Adipocyte (in vitro differentiated cells): Measurements from ENCODE around the gene CRTC1.
"Not testable (repeated sequence)": the region's sequence is repeated elsewhere in the genome, so short reads cannot be mapped to it uniquely, and the experiment has no call there.

Experiments used
- DNase-seq: peaks from one replicate; pipeline ENCODE4 v3.0.0-alpha.2; 2015; ENCODE audit warnings: low read depth
- H3K27me3 ChIP-seq: replicated peaks from 2 replicates; pipeline ENCODE4 v1.7.0; 2013; ENCODE audit warnings: mild to moderate bottlenecking, low read length, moderate library complexity; ENCODE audit not compliant: control insufficient read depth, insufficient read depth
- H3K36me3 ChIP-seq: 2 replicates; pipeline ENCODE4 v1.7.0; 2013; ENCODE audit warnings: low read length, mild to moderate bottlenecking, moderate library complexity; ENCODE audit not compliant: control insufficient read depth, insufficient read depth, severe bottlenecking
- H3K4me1 ChIP-seq: 2 replicates; pipeline ENCODE4 v1.7.0; 2013; ENCODE audit warnings: mild to moderate bottlenecking, low read length, moderate library complexity; ENCODE audit not compliant: control insufficient read depth, insufficient read depth
- H3K4me3 ChIP-seq: 2 replicates; pipeline ENCODE4 v1.7.0; 2013; ENCODE audit warnings: mild to moderate bottlenecking, low read length, moderate library complexity
- H3K9ac ChIP-seq: 2 replicates; pipeline ENCODE4 v1.7.0; 2013; ENCODE audit warnings: mild to moderate bottlenecking, low read length, moderate library complexity
- H3K9me3 ChIP-seq: 2 replicates; pipeline ENCODE4 v1.7.0; 2013; ENCODE audit warnings: mild to moderate bottlenecking, low read length, moderate library complexity; ENCODE audit not compliant: control insufficient read depth

The CRTC1 gene

DNA sequence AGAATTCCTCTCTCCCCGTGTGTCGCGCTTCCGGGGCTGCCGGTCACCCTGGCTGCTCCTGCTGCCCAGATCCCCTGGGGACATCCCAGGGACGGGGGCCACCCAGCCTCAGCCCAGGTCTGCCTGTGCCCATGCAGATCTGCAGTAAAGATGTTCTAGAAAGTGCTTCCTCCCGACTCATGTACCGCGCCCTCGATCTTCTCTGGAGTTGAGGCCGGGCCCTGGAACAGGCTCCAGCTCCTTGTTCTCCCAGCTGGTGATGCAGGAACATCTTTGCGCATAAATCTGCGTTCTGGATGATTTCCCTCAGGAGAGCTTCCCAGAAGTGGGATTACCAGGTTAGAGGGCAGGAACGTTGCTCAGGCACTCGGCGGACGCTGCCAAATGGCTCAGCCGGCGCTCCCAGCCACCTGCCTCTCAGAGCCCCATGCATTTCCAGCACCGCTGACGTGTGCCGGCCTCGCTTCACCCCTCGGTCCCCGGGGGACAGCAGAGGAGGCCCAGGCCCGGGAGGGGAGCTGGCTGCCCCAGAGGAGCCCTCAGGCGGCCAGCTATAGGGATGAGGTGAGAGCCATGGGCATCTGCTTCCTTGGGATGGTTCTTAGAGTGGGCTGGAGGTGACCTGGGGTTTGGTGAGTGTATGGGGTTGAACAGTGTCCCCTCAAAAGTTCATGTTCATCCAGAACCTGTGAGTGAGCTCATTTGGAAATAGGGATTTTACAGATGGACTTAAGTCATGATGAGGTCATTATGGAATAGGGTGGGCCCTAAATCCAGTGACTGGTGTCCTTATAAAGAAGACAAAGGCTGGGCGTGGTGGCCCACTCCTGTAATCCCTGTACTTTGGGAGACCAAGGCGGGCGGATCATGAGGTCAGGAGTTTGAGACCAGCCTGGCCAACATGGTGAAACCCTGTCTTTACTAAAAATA is 42.6 kb downstream of the CRTC1 start:
- DNase-seq: no peak
- no peak overlapping the region for H3K9ac ChIP-seq

DNA sequence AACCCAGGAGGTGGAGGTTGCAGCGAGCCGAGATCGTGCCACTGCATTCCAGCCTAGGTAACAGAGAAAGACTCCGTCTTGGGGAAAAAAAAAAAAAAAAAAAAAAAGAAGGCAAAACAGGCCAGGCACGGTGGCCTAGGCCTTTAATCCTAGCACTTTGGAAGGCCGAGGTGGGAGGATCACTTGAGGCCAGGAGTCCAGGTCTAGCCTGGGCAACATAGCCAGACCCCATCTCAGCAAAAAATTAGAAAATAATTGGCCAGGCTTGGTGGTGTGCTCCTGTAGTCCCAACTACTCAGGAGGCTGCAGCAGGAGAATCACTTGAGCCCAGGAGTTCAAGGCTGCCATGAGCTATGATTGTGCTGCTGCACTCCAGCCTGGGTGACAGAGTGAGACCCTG is 43.4 kb downstream of the CRTC1 start:
- H3K36me3 ChIP-seq: no peaks in the 10 kb centered on the region
- no peaks in the 10 kb centered on the region for H3K9me3 ChIP-seq
- no peaks in the 10 kb centered on the region for H3K27me3 ChIP-seq
- H3K9ac ChIP-seq: no peak overlapping the region
- DNase-seq: no peak
- no peak overlapping the region for H3K4me3 ChIP-seq
- no peaks in the 10 kb centered on the region for H3K4me1 ChIP-seq

More for the DNA sequence above, 42.6 kb downstream of the CRTC1 start:
- H3K36me3 ChIP-seq: no peaks in the 10 kb centered on the region
- H3K9me3 ChIP-seq: no peaks in the 10 kb centered on the region
- H3K4me3 ChIP-seq: no peak overlapping the region
- no peaks in the 10 kb centered on the region for H3K4me1 ChIP-seq
- H3K27me3 ChIP-seq: no peaks in the 10 kb centered on the region

GRCh38 chr19:18727602-18728001 is 44.1 kb downstream of the CRTC1 start:
- not testable (repeated sequence) for H3K9me3 ChIP-seq, H3K4me3 ChIP-seq, DNase-seq, H3K4me1 ChIP-seq, H3K9ac ChIP-seq, H3K27me3 ChIP-seq, H3K36me3 ChIP-seq

- H3K9ac ChIP-seq: no peak overlapping the region
- no peak overlapping the region for H3K4me3 ChIP-seq
- no peaks in the 10 kb centered on the region for H3K36me3 ChIP-seq
- H3K9me3 ChIP-seq: no peaks in the 10 kb centered on the region
- H3K27me3 ChIP-seq: no peaks in the 10 kb centered on the region
- H3K4me1 ChIP-seq: peaks cover 9% of the 10 kb centered on the region
- no peak for DNase-seq
Observed at GRCh38 chr19:18729933-18730530, 46.6 kb downstream of the CRTC1 start.

- Histone ChIP-seq H3K36me3 (no peaks in the 10 kb centered on the region), H3K4me3 (no peak overlapping the region), H3K9ac (no peak overlapping the region), H3K4me1 (peaks cover 9% of the 10 kb centered on the region), H3K9me3 (no peaks in the 10 kb centered on the region), H3K27me3 (no peaks in the 10 kb centered on the region)
- DNase-seq: no peak
Observed at GRCh38 chr19:18730885-18731513, 47.5 kb downstream of the CRTC1 start.

DNA sequence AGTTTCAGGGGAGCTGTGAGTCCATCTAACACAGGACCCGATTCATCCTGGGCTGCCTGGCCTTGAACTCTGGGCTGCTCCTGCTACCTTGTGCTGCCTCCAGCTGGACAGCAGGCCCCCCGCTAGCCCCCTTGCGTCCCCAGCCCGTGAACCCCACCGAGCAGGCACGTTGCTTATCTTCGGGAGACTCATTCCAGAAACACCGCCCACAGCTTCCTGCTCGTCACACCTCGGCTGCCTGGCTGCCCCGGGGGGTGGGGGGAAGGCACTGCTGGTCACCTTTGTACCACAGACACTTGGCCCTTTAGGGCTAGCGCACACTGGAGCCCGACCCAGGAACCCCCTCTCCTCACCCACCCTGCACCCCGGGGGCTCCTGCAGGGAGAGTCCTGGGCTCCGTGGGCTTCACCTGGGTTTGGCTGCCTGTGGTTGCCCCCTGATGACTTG is 48.1 kb downstream of the CRTC1 start:
- Histone ChIP-seq H3K27me3 (no peaks in the 10 kb centered on the region), H3K4me3 (no peak overlapping the region), H3K9me3 (no peaks in the 10 kb centered on the region), H3K36me3 (no peaks in the 10 kb centered on the region), H3K9ac (no peak overlapping the region), H3K4me1 (peaks cover 9% of the 10 kb centered on the region)
- no peak for DNase-seq

DNA sequence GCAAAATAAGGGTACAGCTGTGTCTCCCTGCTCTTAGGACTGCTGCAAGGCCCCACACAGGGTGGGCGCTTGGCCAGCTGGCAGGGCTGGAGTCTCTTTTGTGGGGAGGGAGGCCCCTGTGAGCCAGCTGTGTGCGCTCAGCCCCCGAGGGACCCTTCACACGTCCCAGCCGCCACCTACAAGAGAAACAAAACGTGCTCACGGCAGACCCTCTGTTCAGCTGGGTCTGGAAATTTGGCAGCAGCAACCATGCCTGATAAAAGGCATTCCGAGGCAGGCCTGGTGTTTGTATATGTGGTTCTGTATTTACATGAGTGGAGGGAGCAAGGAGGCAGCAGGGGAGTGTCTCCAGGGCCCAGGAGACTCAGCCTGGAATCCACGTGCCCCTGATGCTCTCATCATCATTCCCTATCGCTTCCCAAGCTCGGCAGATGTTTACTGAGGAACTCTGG is 49.7 kb downstream of the CRTC1 start:
- Histone ChIP-seq H3K9me3 (no peaks in the 10 kb centered on the region), H3K4me3 (no peak overlapping the region), H3K36me3 (no peaks in the 10 kb centered on the region), H3K27me3 (no peaks in the 10 kb centered on the region), H3K9ac (no peak overlapping the region), H3K4me1 (peaks cover 9% of the 10 kb centered on the region)
- DNase-seq: peak; percentile 50

DNA sequence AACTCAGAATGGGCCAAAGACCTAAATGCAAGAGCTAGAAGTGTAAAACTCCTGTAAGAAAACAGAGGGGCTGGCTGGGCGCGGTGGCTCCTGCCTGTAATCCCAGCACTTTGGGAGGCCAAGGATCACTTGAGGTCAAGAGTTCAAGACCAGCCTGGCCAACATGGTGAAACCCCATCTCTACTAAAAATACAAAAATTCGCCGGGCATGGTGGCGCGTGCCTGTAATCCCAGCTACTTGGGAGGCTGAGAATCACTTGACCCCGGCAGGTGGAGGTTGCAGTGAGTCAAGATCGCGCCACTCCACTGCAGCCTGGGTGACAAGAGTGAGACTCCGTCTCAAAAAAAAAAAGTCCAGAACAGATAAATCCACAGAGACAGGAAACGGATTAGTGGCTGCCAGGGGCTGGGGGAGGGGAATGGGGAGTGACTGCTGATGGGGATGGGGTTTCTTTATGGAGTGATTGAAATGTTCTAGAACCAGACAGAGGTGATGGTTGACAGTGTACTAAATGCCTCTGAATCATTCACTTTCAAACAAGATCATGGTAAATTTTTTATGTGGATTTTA is 50.4 kb downstream of the CRTC1 start:
- not testable (repeated sequence) for H3K9ac ChIP-seq, H3K4me1 ChIP-seq, H3K27me3 ChIP-seq, H3K36me3 ChIP-seq, H3K9me3 ChIP-seq, H3K4me3 ChIP-seq, DNase-seq

GRCh38 chr19:18735324-18735723 is 51.8 kb downstream of the CRTC1 start:
- peaks cover 9% of the 10 kb centered on the region for H3K4me1 ChIP-seq
- DNase-seq: no peak

DNA sequence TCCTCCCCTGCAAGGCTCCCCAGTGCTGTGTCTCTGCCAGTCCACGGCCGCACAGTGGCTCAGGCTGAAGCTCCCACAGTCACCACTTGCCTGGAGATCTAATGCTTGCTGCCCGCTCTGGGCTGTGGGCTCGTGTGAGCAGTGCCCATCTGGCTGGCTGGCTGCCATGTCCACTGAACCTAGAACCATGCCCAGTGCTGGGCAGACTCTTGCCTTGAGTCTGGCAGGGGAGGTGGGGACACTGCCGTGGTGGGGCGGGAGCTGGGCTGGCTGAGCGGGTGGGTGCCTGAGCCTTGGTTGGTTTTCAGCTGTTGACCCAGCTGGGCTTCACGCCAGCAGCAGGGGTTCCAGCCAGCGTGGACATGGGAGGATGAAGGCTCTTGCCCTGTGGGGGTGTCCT is 52.3 kb downstream of the CRTC1 start:
- DNase-seq: no peak
- Histone ChIP-seq H3K4me1 (peaks cover 9% of the 10 kb centered on the region), H3K27me3 (no peaks in the 10 kb centered on the region)

More at GRCh38 chr19:18735324-18735723, 51.8 kb downstream of the CRTC1 start:
- Histone ChIP-seq H3K9ac (no peak overlapping the region), H3K4me3 (no peak overlapping the region), H3K36me3 (no peaks in the 10 kb centered on the region), H3K9me3 (no peaks in the 10 kb centered on the region), H3K27me3 (no peaks in the 10 kb centered on the region)

More for the DNA sequence above, 52.3 kb downstream of the CRTC1 start:
- no peaks in the 10 kb centered on the region for H3K36me3 ChIP-seq
- H3K9me3 ChIP-seq: no peaks in the 10 kb centered on the region
- no peak overlapping the region for H3K4me3 ChIP-seq
- no peak overlapping the region for H3K9ac ChIP-seq
